ENCODE results near the gene IL1RN.
A peak's percentile ranks its signal among the peaks of the same experiment; 100 is the strongest.

IL1RN gene

GRCh38 chr2:113081488-113082210 is 45.7 kb upstream of the IL1RN start:
- H3K4me3 ChIP-seq (replicated peaks; ENCODE audit: low read depth, low read length) = no peak overlapping the region
- H3K36me3 ChIP-seq (ENCODE audit: control insufficient read depth, insufficient read depth, low read length) = no peaks in the 10 kb centered on the region
- no peak for DNase-seq (ENCODE audit: extremely low read depth, insufficient read length)
- TF ChIP-seq CTCF (IDR thresholded peaks at IDR 0.05; ENCODE audit: insufficient read depth, low read length, poor library complexity, severe bottlenecking) = no peak
- no peaks in the 10 kb centered on the region for H3K27me3 ChIP-seq (replicated peaks; ENCODE audit: control insufficient read depth, insufficient read depth, low read length)

GRCh38 chr2:113083296-113083695 is 44.1 kb upstream of the IL1RN start:
- H3K36me3 ChIP-seq (ENCODE audit: control insufficient read depth, insufficient read depth, low read length) = no peaks in the 10 kb centered on the region
- no peak overlapping the region for H3K4me3 ChIP-seq (replicated peaks; ENCODE audit: low read depth, low read length)
- no peaks in the 10 kb centered on the region for H3K27me3 ChIP-seq (replicated peaks; ENCODE audit: control insufficient read depth, insufficient read depth, low read length)
- no peak for DNase-seq (ENCODE audit: extremely low read depth, insufficient read length)
- no peak for TF ChIP-seq CTCF (IDR thresholded peaks at IDR 0.05; ENCODE audit: insufficient read depth, low read length, poor library complexity, severe bottlenecking)

- Histone ChIP-seq H3K27me3 (replicated peaks; ENCODE audit: control insufficient read depth, insufficient read depth, low read length) (no peaks in the 10 kb centered on the region), H3K36me3 (ENCODE audit: control insufficient read depth, insufficient read depth, low read length) (no peaks in the 10 kb centered on the region), H3K4me3 (replicated peaks; ENCODE audit: low read depth, low read length) (no peak overlapping the region)
- DNase-seq (ENCODE audit: extremely low read depth, insufficient read length) = no peak
- TF ChIP-seq CTCF (IDR thresholded peaks at IDR 0.05; ENCODE audit: insufficient read depth, low read length, poor library complexity, severe bottlenecking) = peak; percentile 49
Measured at GRCh38 chr2:113084249-113085000, 43.0 kb upstream of the IL1RN start.

- TF ChIP-seq CTCF (IDR thresholded peaks at IDR 0.05; ENCODE audit: insufficient read depth, low read length, poor library complexity, severe bottlenecking) = no peak
- DNase-seq (ENCODE audit: extremely low read depth, insufficient read length) = no peak
- H3K36me3 ChIP-seq (ENCODE audit: control insufficient read depth, insufficient read depth, low read length) = no peaks in the 10 kb centered on the region
- H3K27me3 ChIP-seq (replicated peaks; ENCODE audit: control insufficient read depth, insufficient read depth, low read length) = no peaks in the 10 kb centered on the region
- H3K4me3 ChIP-seq (replicated peaks; ENCODE audit: low read depth, low read length) = no peak overlapping the region
Measured at GRCh38 chr2:113085542-113085941, 41.9 kb upstream of the IL1RN start.

- no peak for TF ChIP-seq CTCF (IDR thresholded peaks at IDR 0.05; ENCODE audit: insufficient read depth, low read length, poor library complexity, severe bottlenecking)
- H3K4me3 ChIP-seq (replicated peaks; ENCODE audit: low read depth, low read length) = no peak overlapping the region
- DNase-seq (ENCODE audit: extremely low read depth, insufficient read length) = no peak
- H3K27me3 ChIP-seq (replicated peaks; ENCODE audit: control insufficient read depth, insufficient read depth, low read length) = no peaks in the 10 kb centered on the region
- no peaks in the 10 kb centered on the region for H3K36me3 ChIP-seq (ENCODE audit: control insufficient read depth, insufficient read depth, low read length)
Measured at GRCh38 chr2:113088213-113088992, 39.0 kb upstream of the IL1RN start.

Measured in GM06990 (cell line).